NCI-H524 (cell line): ENCODE data around the gene PHETA2.
"Not testable (repeated sequence)": the region's sequence is repeated elsewhere in the genome, so short reads cannot be mapped to it uniquely, and the experiment has no call there.

Experiments used
- DNase-seq, 2 experiments: peaks; one replicate each; lab custom pipeline; 2025; lab: John Stamatoyannopoulos, UW

The PHETA2 gene

DNA sequence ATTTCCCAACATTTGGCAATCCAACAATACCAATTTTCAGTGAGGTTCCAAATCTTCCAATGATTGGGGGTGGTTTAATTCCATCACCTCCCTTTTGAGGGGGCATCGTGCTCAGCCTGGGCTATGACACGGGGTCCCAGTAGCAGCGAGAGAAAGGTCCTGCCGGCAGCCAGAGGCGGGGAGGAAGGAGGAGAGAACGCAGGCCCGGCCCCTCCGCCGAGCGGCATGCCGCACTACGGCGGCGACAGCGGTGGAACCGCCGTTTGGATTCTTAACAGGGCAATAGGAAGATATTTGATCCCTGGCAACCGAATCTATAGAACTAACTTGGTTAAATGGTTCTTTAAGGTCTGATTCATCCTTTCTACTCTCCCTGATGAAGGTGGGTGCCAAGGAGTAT is 34.8 kb downstream of the PHETA2 start:
- DNase-seq = no peak

DNA sequence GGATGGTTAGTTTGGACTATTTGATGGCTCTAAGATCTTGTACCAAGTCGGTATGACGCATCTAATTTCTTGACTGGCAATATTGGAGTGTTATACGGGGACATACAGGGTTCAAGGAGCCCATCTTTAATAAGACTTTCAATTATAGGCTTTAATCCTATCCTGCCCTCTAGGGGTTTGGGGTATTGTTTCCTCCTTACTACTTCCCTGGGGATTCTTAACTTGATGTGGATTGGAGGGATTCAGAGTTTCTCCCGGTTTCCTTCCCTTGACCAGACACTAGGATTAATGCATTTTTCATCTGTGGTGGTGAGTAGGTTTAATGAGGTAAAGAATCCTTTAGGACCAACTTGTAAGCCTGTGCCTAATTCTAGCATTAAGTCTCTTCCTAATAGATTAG is 37.8 kb downstream of the PHETA2 start:
- DNase-seq = peak in 1 of 2 experiments; percentile 44

DNA sequence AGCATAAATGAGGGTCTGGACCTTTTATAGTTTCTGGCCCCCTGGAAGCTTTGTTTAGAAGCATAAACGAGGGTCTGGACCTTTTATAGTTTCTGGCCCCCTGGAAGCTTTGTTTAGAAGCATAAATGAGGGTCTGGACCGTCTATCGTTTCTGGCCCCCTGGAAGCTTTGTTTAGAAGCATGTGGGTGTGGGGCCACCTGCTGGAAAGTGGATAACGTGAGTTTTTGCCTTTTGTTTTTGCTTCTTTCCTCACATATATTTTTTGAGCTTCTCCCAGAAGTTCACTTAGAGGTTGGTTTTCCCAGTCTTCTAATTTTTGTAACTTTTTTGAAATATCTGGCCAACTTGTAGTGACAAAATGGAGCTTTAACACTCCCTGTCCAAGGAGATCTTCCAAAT is 38.7 kb downstream of the PHETA2 start:
- peak in 1 of 2 experiments; percentile 42 for DNase-seq

DNA sequence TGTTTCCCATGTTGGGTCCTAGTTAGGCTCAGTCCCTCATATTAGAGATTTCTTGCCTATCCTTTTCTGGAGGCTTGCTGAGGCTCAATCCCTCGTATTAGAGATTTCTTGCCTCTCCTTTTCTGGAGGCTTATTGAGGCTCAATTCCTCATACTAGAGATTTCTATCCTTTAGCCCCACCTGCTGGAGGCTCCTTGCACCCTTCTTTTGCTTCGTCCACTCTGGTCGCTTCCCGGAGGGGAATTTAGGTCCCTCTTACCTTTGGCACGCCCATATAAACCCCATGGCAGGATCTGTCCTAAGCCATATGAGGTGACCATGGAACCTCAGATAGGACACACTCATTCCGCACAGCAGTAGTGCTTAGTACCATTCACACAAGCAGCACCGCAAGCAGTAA is 40.7 kb downstream of the PHETA2 start:
- peak in 1 of 2 experiments; percentile 12 for DNase-seq

DNA sequence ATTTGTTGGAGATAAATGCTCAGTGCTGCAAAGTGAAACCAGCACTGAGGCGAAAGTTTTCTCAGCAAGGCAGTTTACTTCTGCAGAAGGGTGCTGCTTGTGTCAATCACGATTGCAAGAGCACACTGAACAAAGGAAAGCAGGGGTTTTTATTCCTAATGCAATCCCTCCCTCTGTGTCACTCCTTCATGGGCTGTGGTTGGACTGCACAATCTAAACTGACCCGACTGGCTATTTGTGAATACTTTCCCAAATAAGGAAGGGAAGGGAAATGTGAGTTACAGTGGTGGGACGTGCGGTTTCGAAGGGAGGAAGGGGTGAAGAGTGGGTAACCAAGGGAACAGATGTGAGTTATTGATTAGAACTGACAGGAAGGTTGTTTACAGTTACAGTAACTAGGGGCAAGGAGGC is 41.4 kb downstream of the PHETA2 start:
- not testable (repeated sequence) for DNase-seq

DNA sequence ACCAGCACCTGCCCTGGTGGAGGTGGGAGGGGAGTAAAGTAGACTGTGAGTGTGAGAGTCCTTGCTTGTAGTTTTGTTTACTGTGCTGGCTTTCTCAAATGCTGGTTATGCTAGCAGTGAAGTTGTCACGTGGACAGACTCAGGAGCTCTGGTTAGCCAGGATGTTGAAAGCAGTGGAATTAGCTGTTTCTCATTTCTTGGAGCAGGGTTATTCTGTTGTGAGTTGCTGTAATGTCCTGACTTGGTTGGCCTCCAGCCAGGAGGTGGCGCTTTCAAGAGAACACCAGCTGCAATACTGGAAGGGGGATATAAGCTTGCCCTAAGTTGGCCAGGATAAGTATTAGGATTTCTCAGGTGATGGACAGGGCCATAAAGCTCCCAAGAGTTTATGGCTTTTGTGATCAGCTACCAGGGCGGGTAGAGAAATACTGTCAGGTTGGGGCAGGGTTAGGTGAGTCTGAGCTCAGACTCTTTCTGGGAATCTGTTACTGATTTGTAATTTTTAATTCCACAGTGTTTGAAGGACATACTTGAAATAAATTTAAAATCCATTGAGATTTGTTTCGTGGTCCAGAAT is 42.9 kb downstream of the PHETA2 start:
- DNase-seq = peak in 1 of 2 experiments; percentile 29

DNA sequence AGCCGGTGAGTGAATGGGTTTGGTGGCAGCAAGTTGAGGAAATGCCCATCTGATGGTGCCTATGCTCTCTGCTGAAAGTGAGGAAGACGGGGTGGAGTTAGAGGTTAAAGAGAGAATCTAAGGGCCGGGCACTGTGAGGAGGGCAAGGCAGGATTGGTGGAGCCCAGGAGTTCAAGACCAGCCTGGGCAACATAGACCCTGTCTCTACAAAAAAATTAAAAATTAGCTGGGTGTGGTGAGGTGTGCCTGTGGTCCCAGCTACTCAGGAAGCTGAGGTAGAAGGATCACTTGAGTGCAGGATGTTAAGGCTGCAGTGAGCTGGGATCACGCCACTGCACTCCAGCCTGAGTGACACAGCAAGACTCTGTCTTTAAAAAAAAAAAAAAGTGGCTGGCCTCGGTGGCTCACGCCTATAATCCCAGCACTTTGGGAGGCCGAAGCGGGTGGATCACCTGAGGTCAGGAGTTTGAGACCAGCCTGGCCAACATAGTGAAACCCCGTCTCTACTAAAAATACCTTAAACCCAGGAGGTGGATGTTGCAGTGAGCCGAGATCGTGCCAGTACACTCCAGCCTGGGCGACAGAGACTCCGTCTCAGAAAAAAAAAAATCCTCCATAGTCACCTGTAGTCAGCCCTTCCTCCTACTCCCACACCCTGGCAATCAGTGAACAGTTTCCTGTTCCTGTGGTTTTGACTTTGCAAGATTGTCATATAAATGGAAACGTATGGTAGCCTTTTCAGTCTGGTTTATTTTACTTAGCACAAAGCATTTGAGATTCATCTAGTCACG is 46.4 kb downstream of the PHETA2 start:
- DNase-seq = not testable (repeated sequence)

DNA sequence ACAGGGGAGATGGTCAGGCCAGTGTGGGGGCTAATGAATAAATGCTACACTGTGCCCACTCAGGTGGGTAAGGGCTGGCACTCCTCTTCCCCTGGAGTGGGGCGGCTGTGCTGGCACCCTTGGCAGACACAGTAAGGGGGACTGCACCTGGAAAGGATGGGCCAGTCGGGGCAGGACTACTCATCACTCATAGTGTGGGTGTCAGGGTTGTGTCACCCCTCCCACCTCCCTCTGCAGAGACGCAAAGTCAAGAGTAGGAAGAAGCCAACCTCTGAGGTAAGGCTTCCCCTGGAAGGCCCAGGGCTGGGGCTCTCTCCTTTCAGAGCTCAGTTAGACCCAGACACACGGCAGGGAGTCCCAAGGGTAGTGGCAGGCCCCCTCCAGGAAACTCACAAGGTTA is 49.5 kb downstream of the PHETA2 start:
- DNase-seq = not testable (repeated sequence)

DNA sequence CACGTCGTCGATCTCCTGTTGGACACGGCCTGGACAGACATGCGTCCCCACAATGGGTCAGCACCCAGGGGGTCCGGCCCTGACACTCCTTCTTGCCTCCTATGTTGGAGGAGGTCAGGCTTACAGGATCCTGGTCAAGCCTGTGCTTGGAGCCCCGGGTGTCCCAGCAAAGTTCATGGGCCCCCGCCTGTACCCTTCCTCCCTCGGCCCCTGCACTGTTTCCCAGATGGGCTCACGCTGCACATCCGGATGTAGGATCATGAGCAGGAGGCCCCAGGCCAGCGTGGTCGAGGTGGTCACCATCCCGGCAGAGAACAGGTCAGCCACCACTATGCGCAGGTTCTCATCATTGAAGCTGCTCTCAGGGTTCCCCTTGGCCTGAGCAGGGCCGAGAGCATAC is 53.6 kb downstream of the PHETA2 start:
- no peak for DNase-seq

DNA sequence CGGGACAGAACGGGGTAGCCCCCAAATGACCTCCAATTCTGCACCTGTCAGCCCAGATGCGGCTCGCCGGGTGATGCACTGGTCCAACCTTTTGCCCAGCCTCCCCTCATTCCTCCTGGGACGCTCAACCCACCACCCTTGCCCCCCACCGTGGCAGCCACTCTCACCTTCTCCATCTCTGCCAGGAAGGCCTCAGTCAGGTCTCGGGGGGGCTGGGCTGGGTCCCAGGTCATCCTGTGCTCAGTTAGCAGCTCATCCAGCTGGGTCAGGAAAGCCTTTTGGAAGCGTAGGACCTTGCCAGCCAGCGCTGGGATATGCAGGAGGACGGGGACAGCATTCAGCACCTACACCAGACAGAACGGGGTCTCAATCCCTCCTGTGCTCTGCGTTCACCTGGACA is 54.0 kb downstream of the PHETA2 start:
- not testable (repeated sequence) for DNase-seq
